ENCODE data around the gene PRKCA.

DNA sequence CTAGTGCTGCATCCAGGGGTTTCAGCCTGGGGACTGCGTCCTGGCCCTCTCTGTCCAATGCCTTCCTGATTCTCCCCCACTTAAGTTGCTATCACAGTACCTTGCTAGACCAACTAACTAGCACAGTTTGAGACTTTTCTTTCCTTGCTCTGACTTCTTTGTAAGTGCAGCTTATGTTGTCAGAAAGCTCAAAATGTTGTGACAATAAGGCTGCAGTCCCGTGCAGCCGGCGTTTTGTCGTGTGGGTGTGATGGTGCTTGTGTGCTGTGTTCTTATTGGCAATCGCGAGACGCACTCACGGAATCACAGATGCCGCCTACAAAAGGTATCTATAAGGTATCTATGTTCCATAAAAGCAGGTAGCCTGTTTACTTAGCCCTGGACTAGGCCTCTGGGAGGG lies 132.8 kb downstream of the PRKCA start:
- TF ChIP-seq, protein P1, sequence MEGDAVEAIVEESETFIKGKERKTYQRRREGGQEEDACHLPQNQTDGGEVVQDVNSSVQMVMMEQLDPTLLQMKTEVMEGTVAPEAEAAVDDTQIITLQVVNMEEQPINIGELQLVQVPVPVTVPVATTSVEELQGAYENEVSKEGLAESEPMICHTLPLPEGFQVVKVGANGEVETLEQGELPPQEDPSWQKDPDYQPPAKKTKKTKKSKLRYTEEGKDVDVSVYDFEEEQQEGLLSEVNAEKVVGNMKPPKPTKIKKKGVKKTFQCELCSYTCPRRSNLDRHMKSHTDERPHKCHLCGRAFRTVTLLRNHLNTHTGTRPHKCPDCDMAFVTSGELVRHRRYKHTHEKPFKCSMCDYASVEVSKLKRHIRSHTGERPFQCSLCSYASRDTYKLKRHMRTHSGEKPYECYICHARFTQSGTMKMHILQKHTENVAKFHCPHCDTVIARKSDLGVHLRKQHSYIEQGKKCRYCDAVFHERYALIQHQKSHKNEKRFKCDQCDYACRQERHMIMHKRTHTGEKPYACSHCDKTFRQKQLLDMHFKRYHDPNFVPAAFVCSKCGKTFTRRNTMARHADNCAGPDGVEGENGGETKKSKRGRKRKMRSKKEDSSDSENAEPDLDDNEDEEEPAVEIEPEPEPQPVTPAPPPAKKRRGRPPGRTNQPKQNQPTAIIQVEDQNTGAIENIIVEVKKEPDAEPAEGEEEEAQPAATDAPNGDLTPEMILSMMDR (IDR thresholded peaks at IDR 0.05) = no peak
- no peak for TF ChIP-seq POLR2A (IDR thresholded peaks at IDR 0.05)
